K562 (cell line): ENCODE data around the gene CACYBP. TPM values are rescaled to one million over a fixed set of nuclear protein-coding genes. Genes with fewer than 3 reads are reported as not detected.
A peak's percentile ranks its signal among the peaks of the same experiment; 100 is the strongest.

Experiments
- BHLHE40 ChIP-seq: IDR thresholded peaks from 2 replicates; pipeline ENCODE4 v1.6.1; 2011; ENCODE audit warnings: low read length, improper control_type of control experiment
- HDAC1 ChIP-seq, 2 experiments: fragments of 450-650 bp; IDR thresholded peaks; 2 replicates each; pipeline ENCODE4 v1.6.1; 2016 to 2017; ENCODE audit warnings: inconsistent platforms in 1 of 2, mild to moderate bottlenecking in 1 of 2, moderate library complexity in 1 of 2
- LARP7 ChIP-seq: fragments of 450-650 bp; IDR thresholded peaks from 2 replicates; pipeline ENCODE4 v1.6.1; 2016
- RBFOX2 ChIP-seq: fragments of 200-400 bp; formaldehyde crosslinking; IDR thresholded peaks from 2 replicates; pipeline ENCODE4 v1.6.1; 2017; ENCODE audit warnings: low read depth, mild to moderate bottlenecking, low read length, moderate library complexity
- SREBF2 ChIP-seq: sonication (generic); formaldehyde crosslinking; IDR thresholded peaks from 2 replicates; pipeline ENCODE4 v1.4.0; 2020; ENCODE audit warnings: mild to moderate bottlenecking, missing genetic modification reagents
- ZNF23 ChIP-seq: fragments of 250-450 bp; sonication (Bioruptor Pico); IDR thresholded peaks from 2 replicates; pipeline ENCODE4 v1.4.0; 2020; ENCODE audit warnings: mild to moderate bottlenecking
- ZNF785 ChIP-seq: fragments of 250-450 bp; sonication (Bioruptor Pico); IDR thresholded peaks from 2 replicates; pipeline ENCODE4 v1.4.0; 2020; ENCODE audit warnings: mild to moderate bottlenecking
- polyA plus RNA-seq, 8 experiments: library from polyadenylated mRNA; depleted of rRNA in 4 of 8; stranded (reverse) in 5 of 8; unstranded in 3 of 8; fragments of >200 nt; fragmentation: Nextera tagmentation in 2 of 8; fragmentation: Illumina TruSeq in 1 of 8; extraction: Ambion mirVana in 2 of 8; extraction: Trizol in 1 of 8; gene quantifications; 2 replicates each; pipeline versions ENCODE4 v1.2.1 to v1.2.3, GENCODE V29; 2011 to 2014; ENCODE audit warnings: inconsistent platforms in 1 of 8, missing spikeins in 1 of 8
- total RNA-seq, 7 experiments: library from RNA; depleted of rRNA in 6 of 7; stranded (reverse); fragments of >200 nt in 6 of 7; fragmentation: Illumina TruSeq in 2 of 7; extraction: Trizol in 2 of 7; gene quantifications; 2 replicates each; pipeline versions ENCODE4 v1.2.1 to v1.2.3, GENCODE V29; 2011 to 2021; ENCODE audit warnings: low replicate concordance in 1 of 7
- TF ChIP-seq, protein P1 (sequence below): sonication (generic); formaldehyde crosslinking; IDR thresholded peaks from 2 replicates; pipeline ENCODE4 v1.5.0; 2020; ENCODE audit warnings: missing genetic modification reagents
- TF ChIP-seq, protein P2 (sequence below): fragments of 450-650 bp; IDR thresholded peaks from 2 replicates; pipeline ENCODE4 v1.6.1; 2018; ENCODE audit not compliant: partially characterized antibody

CACYBP gene
- total and polyA plus RNA-seq, 9 of the 15 experiments (the other 6 are each of a cell fraction or from before 2014, with no cell fraction given), result 147 to 1,576 (median 488) TPM

DNA sequence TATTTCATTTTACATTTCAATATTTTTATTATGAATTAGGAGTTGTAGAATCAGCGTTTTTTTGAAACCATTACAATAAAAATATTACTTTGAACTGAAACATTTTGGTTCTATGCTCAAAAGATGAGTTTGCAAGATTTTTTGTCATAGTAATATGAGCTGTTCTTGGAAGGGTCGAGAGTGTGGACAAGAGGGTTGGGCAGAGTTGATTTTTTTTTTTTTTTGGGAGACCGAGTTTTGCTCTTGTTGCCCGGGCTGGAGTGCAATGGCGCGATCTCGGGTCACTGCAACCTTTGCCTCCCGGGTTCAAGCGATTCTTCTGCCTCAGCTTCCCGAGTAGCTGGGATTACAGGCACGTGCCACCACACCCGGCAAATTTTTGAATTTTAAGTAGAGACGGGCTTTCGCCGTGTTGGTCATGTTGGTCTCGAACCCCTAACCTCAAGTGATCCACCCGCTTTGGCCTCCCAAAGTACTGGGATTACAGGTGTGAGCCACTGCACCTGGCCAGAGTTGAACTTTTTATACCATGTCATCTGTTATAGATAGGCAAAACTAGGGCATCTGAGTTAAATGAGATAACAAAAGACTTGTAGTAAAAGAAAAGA is 3.3 kb downstream of the CACYBP start (continued):
- peak; percentile 35; the same call in 1 of the 2 replicates for TF ChIP-seq RBFOX2
- TF ChIP-seq HDAC1 (IDR thresholded peaks at IDR 0.05), result peak in 1 of 2 experiments; percentile 24; a peak in 1 of 4 replicates
- TF ChIP-seq, protein P1, sequence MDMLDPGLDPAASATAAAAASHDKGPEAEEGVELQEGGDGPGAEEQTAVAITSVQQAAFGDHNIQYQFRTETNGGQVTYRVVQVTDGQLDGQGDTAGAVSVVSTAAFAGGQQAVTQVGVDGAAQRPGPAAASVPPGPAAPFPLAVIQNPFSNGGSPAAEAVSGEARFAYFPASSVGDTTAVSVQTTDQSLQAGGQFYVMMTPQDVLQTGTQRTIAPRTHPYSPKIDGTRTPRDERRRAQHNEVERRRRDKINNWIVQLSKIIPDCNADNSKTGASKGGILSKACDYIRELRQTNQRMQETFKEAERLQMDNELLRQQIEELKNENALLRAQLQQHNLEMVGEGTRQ, result no peak
- TF ChIP-seq LARP7, result peak; percentile 62; the same call in 1 of the 2 replicates
- TF ChIP-seq, protein P2, sequence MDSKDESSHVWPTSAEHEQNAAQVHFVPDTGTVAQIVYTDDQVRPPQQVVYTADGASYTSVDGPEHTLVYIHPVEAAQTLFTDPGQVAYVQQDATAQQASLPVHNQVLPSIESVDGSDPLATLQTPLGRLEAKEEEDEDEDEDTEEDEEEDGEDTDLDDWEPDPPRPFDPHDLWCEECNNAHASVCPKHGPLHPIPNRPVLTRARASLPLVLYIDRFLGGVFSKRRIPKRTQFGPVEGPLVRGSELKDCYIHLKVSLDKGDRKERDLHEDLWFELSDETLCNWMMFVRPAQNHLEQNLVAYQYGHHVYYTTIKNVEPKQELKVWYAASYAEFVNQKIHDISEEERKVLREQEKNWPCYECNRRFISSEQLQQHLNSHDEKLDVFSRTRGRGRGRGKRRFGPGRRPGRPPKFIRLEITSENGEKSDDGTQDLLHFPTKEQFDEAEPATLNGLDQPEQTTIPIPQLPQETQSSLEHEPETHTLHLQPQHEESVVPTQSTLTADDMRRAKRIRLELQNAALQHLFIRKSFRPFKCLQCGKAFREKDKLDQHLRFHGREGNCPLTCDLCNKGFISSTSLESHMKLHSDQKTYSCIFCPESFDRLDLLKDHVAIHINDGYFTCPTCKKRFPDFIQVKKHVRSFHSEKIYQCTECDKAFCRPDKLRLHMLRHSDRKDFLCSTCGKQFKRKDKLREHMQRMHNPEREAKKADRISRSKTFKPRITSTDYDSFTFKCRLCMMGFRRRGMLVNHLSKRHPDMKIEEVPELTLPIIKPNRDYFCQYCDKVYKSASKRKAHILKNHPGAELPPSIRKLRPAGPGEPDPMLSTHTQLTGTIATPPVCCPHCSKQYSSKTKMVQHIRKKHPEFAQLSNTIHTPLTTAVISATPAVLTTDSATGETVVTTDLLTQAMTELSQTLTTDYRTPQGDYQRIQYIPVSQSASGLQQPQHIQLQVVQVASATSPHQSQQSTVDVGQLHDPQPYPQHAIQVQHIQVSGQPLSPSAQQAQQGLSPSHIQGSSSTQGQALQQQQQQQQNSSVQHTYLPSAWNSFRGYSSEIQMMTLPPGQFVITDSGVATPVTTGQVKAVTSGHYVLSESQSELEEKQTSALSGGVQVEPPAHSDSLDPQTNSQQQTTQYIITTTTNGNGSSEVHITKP, result peak; percentile 45
- peak; percentile 73 for TF ChIP-seq BHLHE40
- no peak for TF ChIP-seq ZNF23 (CRISPR knock-in tag)
- TF ChIP-seq SREBF2 (CRISPR knock-in tag), result no peak
- no peak for TF ChIP-seq ZNF785 (CRISPR knock-in tag)
